ENCODE measurements around the gene TPGS2. TPM values are rescaled to one million over a fixed set of nuclear protein-coding genes. Genes with fewer than 3 reads are reported as not detected.
"Not testable (repeated sequence)": the region's sequence is repeated elsewhere in the genome, so short reads cannot be mapped to it uniquely, and the experiment has no call there.

TPGS2 gene
- total and polyA plus RNA-seq, 9 donors, result 55.9 to 122 (median 74.1) TPM

- H3K36me3 ChIP-seq, result no peaks in the 10 kb centered on the region
- 82 to 91% (median 88%) methylated on average over 3 of the region's 3 CpGs for WGBS, 3 donors
- intact Hi-C loops (cut with DNase I), result no loop called here
- H3K9me3 ChIP-seq, result no peaks in the 10 kb centered on the region
- no peaks in the 10 kb centered on the region for H3K27me3 ChIP-seq
- TF ChIP-seq POLR2A (IDR thresholded peaks at IDR 0.05), result no peak
- TF ChIP-seq EP300 (IDR thresholded peaks at IDR 0.05), result no peak
- TF ChIP-seq CTCF (IDR thresholded peaks at IDR 0.05), result no peak
- H3K4me3 ChIP-seq, result no peak overlapping the region
- H3K27ac ChIP-seq, result no peak overlapping the region
- DNase-seq, result no peak
- no peaks in the 10 kb centered on the region for H3K4me1 ChIP-seq (ENCODE audit: insufficient read depth)
Observed at GRCh38 chr18:36770315-36770946, 58.4 kb downstream of the TPGS2 start.

- Histone ChIP-seq H3K4me3 (no peak overlapping the region), H3K9me3 (no peaks in the 10 kb centered on the region), H3K27ac (no peak overlapping the region), H3K27me3 (no peaks in the 10 kb centered on the region), H3K36me3 (no peaks in the 10 kb centered on the region), H3K4me1 (ENCODE audit: insufficient read depth) (no peaks in the 10 kb centered on the region)
- WGBS, 3 donors, result 85 to 86% (median 85%) methylated on average over 6 of the region's 6 CpGs
- TF ChIP-seq EP300 (IDR thresholded peaks at IDR 0.05) (no peak), CTCF (IDR thresholded peaks at IDR 0.05) (no peak), POLR2A (IDR thresholded peaks at IDR 0.05) (no peak)
- DNase-seq, result no peak
- intact Hi-C loops (cut with DNase I), result loop anchor here in 2 of 4 donors (10.0 kb wide), 2 partner anchors 65 to 475 kb away; partner anchors contain the start of gene FHOD3 (in 1 of the 2)
Observed at GRCh38 chr18:36769611-36770314, 59.0 kb downstream of the TPGS2 start.

DNA sequence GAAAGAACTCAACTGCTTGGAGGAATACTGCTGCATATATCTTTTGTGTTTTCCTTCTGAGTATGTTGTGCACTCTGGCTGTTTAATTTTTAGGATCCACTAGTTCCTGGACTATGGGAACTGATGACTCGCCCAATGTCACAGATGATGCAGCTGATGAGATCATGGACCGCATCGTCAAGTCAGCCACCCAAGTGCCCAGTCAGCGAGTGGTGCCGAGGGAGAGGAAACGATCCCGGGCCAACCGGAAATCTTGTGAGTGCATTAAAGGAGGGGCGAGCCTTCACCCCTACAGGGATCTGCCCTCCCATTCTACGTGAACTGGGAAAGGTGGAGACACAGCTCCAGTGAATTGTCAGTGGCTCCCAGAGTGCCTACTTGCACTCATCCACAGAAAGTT lies 59.6 kb downstream of the TPGS2 start:
- intact Hi-C loops (cut with DNase I), result loop anchor here in 2 of 4 donors (10.0 kb wide), 2 partner anchors 64 to 474 kb away; partner anchors contain the start of gene FHOD3 (in 1 of the 2)
- TF ChIP-seq POLR2A (IDR thresholded peaks at IDR 0.05), result no peak
- no peak for TF ChIP-seq CTCF (IDR thresholded peaks at IDR 0.05)
- no peak for TF ChIP-seq EP300 (IDR thresholded peaks at IDR 0.05)
- WGBS, 3 donors, result 95 to 97% (median 96%) methylated on average over 10 of the region's 10 CpGs

DNA sequence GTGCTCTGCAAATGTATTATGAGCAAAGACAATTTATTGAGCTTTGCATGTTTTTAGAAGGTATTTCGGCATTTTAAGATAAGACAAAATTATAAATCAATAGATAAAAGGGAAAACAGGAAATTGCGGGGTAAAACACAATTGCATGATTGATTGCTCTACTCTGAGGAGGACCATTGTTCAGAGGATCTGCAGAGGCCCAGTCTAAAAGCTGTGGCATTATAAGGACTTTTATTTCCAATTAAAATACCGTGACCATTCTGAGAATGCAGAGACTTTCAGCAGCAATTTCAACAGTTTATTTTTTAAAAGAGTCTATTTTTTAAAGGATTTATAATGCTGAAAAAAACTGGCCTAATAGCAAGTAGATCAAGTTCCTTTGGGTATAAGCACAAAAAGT lies 62.0 kb downstream of the TPGS2 start:
- H3K4me1 ChIP-seq (ENCODE audit: insufficient read depth), result no peaks in the 10 kb centered on the region
- TF ChIP-seq CTCF (IDR thresholded peaks at IDR 0.05), result no peak
- TF ChIP-seq EP300 (IDR thresholded peaks at IDR 0.05), result no peak
- no peak for TF ChIP-seq POLR2A (IDR thresholded peaks at IDR 0.05)
- no peak overlapping the region for H3K4me3 ChIP-seq
- DNase-seq, result no peak
- H3K27ac ChIP-seq, result no peak overlapping the region
- 18 to 34% (median 25%) methylated on average over 3 of the region's 3 CpGs for WGBS, 3 donors
- no peaks in the 10 kb centered on the region for H3K36me3 ChIP-seq
- H3K9me3 ChIP-seq, result no peaks in the 10 kb centered on the region
- no peaks in the 10 kb centered on the region for H3K27me3 ChIP-seq
- intact Hi-C loops (cut with DNase I), result loop anchor here in 2 of 4 donors (10.0 kb wide), 2 partner anchors 62 to 472 kb away; partner anchors contain the start of gene FHOD3 (in 1 of the 2)

More for the DNA sequence above, 59.6 kb downstream of the TPGS2 start:
- H3K36me3 ChIP-seq, result no peaks in the 10 kb centered on the region
- no peaks in the 10 kb centered on the region for H3K27me3 ChIP-seq
- no peaks in the 10 kb centered on the region for H3K9me3 ChIP-seq
- DNase-seq, result no peak
- H3K4me3 ChIP-seq, result no peak overlapping the region
- no peak overlapping the region for H3K27ac ChIP-seq
- no peaks in the 10 kb centered on the region for H3K4me1 ChIP-seq (ENCODE audit: insufficient read depth)

DNA sequence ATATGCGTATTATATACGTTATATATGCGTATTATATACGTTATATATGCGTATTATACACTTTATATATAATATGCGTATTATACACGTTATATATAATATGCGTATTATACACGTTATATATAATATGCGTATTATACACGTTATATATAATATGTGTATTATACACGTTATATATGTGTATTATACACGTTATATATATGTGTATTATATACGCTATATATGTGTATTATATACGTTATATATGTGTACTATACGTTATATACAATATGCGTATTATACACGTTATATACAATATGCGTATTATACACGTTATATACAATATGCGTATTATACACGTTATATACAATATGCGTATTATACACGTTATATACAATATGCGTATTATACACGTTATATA lies 65.8 kb downstream of the TPGS2 start:
- H3K4me3 ChIP-seq; H3K9me3 ChIP-seq; H3K4me1 ChIP-seq (ENCODE audit: insufficient read depth); DNase-seq; H3K27ac ChIP-seq; H3K27me3 ChIP-seq; H3K36me3 ChIP-seq: not testable (repeated sequence)
- intact Hi-C loops (cut with DNase I), result loop anchor here in 2 of 4 donors (10.0 kb wide), 2 partner anchors 58 to 468 kb away; partner anchors contain the start of gene FHOD3 (in 1 of the 2)
- 93 to 96% (median 94%) methylated on average over 24 to 26 of the region's 26 CpGs for WGBS, 3 donors
